ENCODE results near the gene STIMATE. TPM values are rescaled to one million over a fixed set of nuclear protein-coding genes. Genes with fewer than 3 reads are reported as not detected.
A peak's percentile ranks its signal among the peaks of the same experiment; 100 is the strongest.

Gene STIMATE
- polyA plus RNA-seq, 3 donors, result 8.9 to 49.9 (median 11.7) TPM

DNA sequence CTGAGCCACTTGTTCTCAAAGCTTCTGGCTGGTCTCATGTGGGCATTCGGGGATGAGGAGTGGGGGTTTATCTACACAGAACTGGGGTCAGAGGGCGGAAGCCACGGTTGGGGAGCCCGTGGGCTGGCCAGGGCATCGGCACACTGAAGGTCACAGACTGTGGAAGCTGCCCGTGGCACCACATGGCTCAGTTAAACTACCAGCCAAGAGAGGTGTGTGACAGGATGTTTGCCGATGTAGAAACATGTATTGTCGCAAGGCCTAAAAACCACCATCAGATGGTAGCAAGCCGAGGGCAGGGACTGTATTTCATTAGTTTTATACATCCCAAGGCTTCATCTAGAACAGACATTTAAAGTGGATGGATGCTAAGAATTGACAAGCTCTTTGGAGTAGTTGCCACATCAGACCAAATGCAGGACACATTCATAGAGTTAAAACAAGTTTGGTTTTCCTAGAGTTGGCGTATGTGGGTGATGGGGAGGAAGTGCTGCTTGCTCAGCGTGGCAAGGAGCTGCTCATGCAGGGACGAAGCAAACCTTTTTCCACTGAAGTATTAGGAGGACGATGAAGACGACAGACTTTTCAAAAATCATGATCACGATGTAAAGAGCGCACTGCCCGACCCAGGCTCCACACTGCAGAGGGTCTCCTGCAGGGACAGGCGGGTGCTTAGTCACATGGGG is 52.9 kb downstream of the STIMATE start:
- peak overlapping the region in 3 of 7 donors; percentile 60 to 79 (median 69) for H3K27ac Mint-ChIP-seq
- Histone ChIP-seq H3K4me1 (ENCODE audit: control insufficient read depth in 1 of 2, insufficient read depth in 2 of 2, low read length in 2 of 2) (peaks cover 33 to 36% of the 10 kb centered on the region in 2 donors), H3K9me3 (replicated peaks in 1 of 2; ENCODE audit: control insufficient read depth in 1 of 2, insufficient read depth in 1 of 2, low read length in 2 of 2) (no peaks in the 10 kb centered on the region), H3K27ac (ENCODE audit: low read depth in 1 of 2, low read length in 2 of 2) (no peak overlapping the region), H3K27me3 (ENCODE audit: control insufficient read depth in 2 of 2, insufficient read depth in 2 of 2, low read length in 2 of 2) (no peaks in the 10 kb centered on the region), H3K9ac (ENCODE audit: insufficient read depth, low read length, poor library complexity, severe bottlenecking) (no peak overlapping the region), H2AFZ (ENCODE audit: insufficient read depth, low read depth, low read length, poor library complexity, severe bottlenecking) (no peak overlapping the region), H3K4me2 (replicated peaks; ENCODE audit: extremely low read depth, low read length, poor library complexity, severe bottlenecking) (no peak overlapping the region), H3K79me2 (ENCODE audit: insufficient read depth, low read length) (no peaks in the 10 kb centered on the region), H3K36me3 (replicated peaks in 1 of 2; ENCODE audit: control insufficient read depth in 1 of 2, insufficient read depth in 2 of 2, low read length in 2 of 2) (peaks cover 59 to 81% of the 10 kb centered on the region in 2 donors), H3K4me3 (replicated peaks in 1 of 3; ENCODE audit: low read depth in 2 of 3, low read length in 3 of 3) (no peak overlapping the region), H4K20me1 (ENCODE audit: insufficient read depth, low read length) (no peaks in the 10 kb centered on the region)
- peaks cover 39% of the 10 kb centered on the region for H3K4me1 Mint-ChIP-seq
- DNase-seq, result no peak
- 64% methylated on average over 15 of the region's 18 CpGs for WGBS (ENCODE audit: insufficient coverage)
- peaks cover 0 to 2% (median 0%) of the 10 kb centered on the region in 3 donors for H3K27me3 Mint-ChIP-seq (ENCODE audit: low read depth in 3 of 3)
- intact Hi-C loops (cut with micrococcal nuclease), result loop anchor here in 1 of 2 donors (10.0 kb wide), 1 partner anchor 230 kb away; no protein-coding TSS in a partner anchor
- H3K9me3 Mint-ChIP-seq, result peaks cover 0 to 2% (median 0%) of the 10 kb centered on the region in 7 donors
- peaks cover 75 to 87% of the 10 kb centered on the region in 2 donors for H3K36me3 Mint-ChIP-seq
- TF ChIP-seq, protein P1, sequence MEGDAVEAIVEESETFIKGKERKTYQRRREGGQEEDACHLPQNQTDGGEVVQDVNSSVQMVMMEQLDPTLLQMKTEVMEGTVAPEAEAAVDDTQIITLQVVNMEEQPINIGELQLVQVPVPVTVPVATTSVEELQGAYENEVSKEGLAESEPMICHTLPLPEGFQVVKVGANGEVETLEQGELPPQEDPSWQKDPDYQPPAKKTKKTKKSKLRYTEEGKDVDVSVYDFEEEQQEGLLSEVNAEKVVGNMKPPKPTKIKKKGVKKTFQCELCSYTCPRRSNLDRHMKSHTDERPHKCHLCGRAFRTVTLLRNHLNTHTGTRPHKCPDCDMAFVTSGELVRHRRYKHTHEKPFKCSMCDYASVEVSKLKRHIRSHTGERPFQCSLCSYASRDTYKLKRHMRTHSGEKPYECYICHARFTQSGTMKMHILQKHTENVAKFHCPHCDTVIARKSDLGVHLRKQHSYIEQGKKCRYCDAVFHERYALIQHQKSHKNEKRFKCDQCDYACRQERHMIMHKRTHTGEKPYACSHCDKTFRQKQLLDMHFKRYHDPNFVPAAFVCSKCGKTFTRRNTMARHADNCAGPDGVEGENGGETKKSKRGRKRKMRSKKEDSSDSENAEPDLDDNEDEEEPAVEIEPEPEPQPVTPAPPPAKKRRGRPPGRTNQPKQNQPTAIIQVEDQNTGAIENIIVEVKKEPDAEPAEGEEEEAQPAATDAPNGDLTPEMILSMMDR (IDR thresholded peaks at IDR 0.05), result no peak
- H3K4me3 Mint-ChIP-seq, result no peak overlapping the region

- no peak overlapping the region for H3K4me2 ChIP-seq (replicated peaks; ENCODE audit: extremely low read depth, low read length, poor library complexity, severe bottlenecking)
- 100% methylated on average over 1 of the region's 2 CpGs for WGBS (ENCODE audit: insufficient coverage)
- Mint-ChIP-seq H3K27me3 (ENCODE audit: low read depth in 3 of 3) (peaks cover 0 to 2% (median 0%) of the 10 kb centered on the region in 3 donors), H3K36me3 (peaks cover 71 to 87% of the 10 kb centered on the region in 2 donors), H3K4me1 (peaks cover 39% of the 10 kb centered on the region), H3K27ac (peak overlapping the region in 2 of 7 donors; percentile 36 to 79), H3K4me3 (no peak overlapping the region), H3K9me3 (peaks cover 0 to 2% (median 0%) of the 10 kb centered on the region in 7 donors)
- no peak overlapping the region for H3K4me3 ChIP-seq (replicated peaks in 1 of 3; ENCODE audit: low read depth in 2 of 3, low read length in 3 of 3)
- intact Hi-C loops (cut with micrococcal nuclease), result loop anchor here in 1 of 2 donors (10.0 kb wide), 1 partner anchor 231 kb away; no protein-coding TSS in a partner anchor
- H4K20me1 ChIP-seq (ENCODE audit: insufficient read depth, low read length), result no peaks in the 10 kb centered on the region
- peaks cover 57 to 81% of the 10 kb centered on the region in 2 donors for H3K36me3 ChIP-seq (replicated peaks in 1 of 2; ENCODE audit: control insufficient read depth in 1 of 2, insufficient read depth in 2 of 2, low read length in 2 of 2)
- no peak for DNase-seq
- TF ChIP-seq, protein P1 (IDR thresholded peaks at IDR 0.05), result no peak
- no peak overlapping the region for H3K9ac ChIP-seq (ENCODE audit: insufficient read depth, low read length, poor library complexity, severe bottlenecking)
- no peaks in the 10 kb centered on the region for H3K79me2 ChIP-seq (ENCODE audit: insufficient read depth, low read length)
- H3K9me3 ChIP-seq (replicated peaks in 1 of 2; ENCODE audit: control insufficient read depth in 1 of 2, insufficient read depth in 1 of 2, low read length in 2 of 2), result no peaks in the 10 kb centered on the region
- no peaks in the 10 kb centered on the region for H3K27me3 ChIP-seq (ENCODE audit: control insufficient read depth in 2 of 2, insufficient read depth in 2 of 2, low read length in 2 of 2)
- no peak overlapping the region for H2AFZ ChIP-seq (ENCODE audit: insufficient read depth, low read depth, low read length, poor library complexity, severe bottlenecking)
- H3K27ac ChIP-seq (ENCODE audit: low read depth in 1 of 2, low read length in 2 of 2), result no peak overlapping the region
- H3K4me1 ChIP-seq (ENCODE audit: control insufficient read depth in 1 of 2, insufficient read depth in 2 of 2, low read length in 2 of 2), result peaks cover 33 to 36% of the 10 kb centered on the region in 2 donors
These were observed 53.5 kb downstream of the STIMATE start for GRCh38 chr3:52843881-52844280.
